Epithelial cell of alveolus of lung (primary cell): Measurements from ENCODE around the gene C4orf36. TPM values are rescaled to one million over a fixed set of nuclear protein-coding genes. Genes with fewer than 3 reads are reported as not detected.

Experiments
- total RNA-seq: library from RNA; depleted of rRNA; stranded (reverse); fragments of >200 nt; gene quantifications from 2 replicates; pipeline ENCODE4 v1.2.1, GENCODE V29; 2015

The C4orf36 gene, protein sequence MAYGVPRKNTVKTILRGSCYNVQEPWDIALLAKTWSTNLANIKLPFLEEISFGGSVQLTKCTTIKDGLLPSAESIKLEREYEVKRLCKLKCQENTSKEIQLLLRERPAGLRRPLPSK
- 8.6 TPM in 1 of 2 replicates, not detected in the other for total RNA-seq

DNA sequence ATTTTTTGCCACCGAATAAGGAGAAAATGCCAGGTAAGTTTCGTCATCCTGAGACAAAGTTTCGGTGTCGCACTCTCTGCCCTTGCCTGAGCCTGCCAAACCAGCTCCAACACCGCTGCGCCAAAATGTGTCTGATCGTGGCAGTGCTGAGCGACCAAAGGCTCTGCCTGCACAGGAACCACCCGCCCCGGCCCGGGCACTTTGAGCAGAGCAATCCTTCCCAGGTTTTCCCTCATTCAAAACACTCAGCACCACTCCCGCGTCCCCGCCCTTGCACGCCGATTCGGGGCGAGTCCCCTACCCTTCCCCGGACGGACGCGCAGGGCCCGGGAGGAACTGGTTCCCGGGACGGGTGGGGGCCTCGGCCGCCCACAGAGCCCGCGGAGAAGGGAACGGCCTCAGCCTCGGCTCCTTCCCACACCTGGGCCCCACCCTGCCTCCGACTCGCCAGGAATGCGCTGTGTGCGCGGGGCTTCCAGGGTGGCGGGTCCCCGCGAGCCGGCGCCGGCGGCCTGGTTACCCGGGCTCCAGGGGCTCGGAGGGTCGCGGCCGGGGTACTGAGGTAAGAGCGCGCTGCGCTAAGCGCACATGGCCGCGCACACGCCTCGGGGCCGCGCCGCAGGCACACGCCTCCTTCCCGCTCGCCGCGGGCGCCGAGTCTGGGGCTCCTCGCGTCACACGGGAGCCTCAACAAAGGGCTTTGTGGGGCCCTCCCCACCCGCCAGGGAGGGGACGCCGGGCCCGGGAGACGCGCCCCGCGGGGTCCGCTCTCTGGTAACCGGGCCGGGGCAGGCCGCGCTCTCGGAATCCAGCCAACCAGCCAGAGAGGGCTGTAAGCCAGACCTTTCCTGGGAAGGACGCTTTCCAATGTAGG is at the start of gene C4orf36:
Gene C4orf36, minus strand, starts transcription at position 661 of the 874 bp plus-strand sequence. CDS start 902 bp downstream, outside the sequence.

DNA sequence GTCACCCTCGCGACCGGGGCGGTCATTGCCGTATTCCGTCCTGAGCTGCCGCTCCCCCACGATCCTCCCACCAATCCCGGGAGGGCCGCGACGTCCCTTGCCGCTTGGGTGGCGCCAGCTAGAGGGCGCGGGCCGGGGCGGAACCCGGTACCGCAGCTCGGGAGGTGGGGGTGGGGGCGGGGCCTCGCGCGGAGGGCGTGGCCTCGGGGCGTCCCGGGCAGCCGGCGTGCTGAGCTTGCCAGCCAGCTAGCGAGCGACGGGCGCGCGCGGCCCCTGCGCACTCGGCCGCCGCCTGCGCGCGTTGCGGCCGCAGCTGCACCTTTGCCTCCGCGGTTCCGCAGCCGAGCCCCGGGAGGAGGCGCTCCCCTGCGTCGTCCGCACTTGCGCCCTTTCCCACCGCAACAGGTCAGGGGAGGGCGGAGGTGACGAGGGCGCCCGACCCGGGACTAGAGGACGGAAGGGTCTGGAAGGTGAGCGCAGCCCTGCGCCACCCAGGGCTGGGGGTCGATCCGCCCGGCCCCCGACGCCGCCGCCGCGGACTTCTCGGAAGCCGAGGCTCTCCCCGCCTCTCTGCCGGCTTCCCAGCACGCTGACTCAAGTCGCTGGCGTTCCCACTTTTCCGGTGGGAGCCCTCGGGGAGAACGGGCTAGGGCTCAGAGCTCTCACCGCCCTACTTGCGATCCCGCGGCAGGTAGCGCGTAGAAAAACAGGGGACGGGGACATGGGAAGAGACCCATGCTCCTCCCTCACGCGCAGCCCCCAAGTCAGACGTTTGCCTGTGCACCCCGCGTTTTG is 42.7 kb upstream of the C4orf36 start, which contains the start of gene AFF1:
Gene AFF1, plus strand, starts transcription at position 241 of the 795 bp plus-strand sequence. CDS start 13,523 bp downstream, outside the sequence.

DNA sequence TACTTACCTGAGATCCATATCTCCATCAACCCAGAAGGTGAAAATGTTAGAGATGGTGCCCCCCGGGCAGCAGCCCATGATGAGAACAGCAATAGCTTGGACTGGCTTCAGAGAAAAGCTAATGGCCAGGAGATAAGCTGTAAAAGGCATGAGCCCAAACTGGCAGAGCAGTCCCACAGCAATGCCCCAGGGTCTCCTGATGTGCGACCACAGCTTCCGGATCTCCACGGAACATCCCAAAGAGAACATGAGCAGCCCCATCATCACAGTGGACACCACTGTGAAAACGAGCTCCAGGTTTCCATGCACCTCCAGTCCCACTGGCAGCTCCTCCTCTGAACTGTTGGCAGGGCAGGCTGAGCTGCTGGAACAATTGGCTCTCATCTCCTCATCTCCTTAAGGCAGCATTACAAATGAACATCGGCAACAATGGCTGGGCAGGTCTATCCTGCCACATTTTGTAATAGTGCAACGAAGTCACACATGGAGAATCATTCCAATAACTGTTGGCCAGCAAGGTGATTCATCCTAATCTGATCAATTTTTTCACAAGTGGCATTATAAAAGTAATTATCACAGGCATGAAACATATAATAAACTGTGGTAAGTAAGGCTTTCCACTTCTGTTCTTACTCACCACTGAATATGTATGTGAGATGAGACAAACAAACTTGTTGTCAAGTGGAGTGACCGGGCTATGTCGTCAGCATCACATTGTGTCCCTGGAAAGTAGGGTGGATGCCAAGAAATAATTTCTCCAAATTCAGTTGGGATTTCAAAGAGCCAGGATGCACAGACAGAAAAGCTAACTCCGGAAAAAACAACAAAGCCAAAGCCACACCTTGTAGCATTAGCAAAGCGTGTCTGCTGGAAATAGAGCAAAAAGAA is 43.2 kb downstream of the C4orf36 start, which contains the start of gene SLC10A6:
Gene SLC10A6, minus strand, starts transcription at position 653 of the 888 bp plus-strand sequence. Its CDS starts 269 bp downstream, at position 384.

Other genes starting within 250 kb of the C4orf36 start
- 0.16 TPM in 1 of 2 replicates, not detected in the other for gene SLC10A6, start 43.0 kb downstream of the C4orf36 start, total RNA-seq
- gene AFF1, start 42.6 kb upstream of the C4orf36 start, total RNA-seq: 10.9 and 17.4 TPM in 2 replicates